CD4-positive, alpha-beta memory T cell (primary cell): ENCODE results near the gene ZNF526. TPM values are rescaled to one million over a fixed set of nuclear protein-coding genes. Genes with fewer than 3 reads are reported as not detected.

Source experiments
- CTCF ChIA-PET: fragments of 350-600 bp; sonication (Branson Sonifier 250); formaldehyde crosslinking; loops from one replicate; lab custom pipeline; 2021; ENCODE audit warnings: inconsistent platforms; ENCODE audit not compliant: partially characterized antibody; lab: Charles Lee
- POLR2A ChIA-PET: fragments of 350-600 bp; sonication (Branson Sonifier 250); formaldehyde crosslinking; loops from one replicate; lab custom pipeline; 2021; ENCODE audit not compliant: partially characterized antibody; lab: Charles Lee
- DNase-seq, 5 donors: peaks; one replicate each; pipeline versions ENCODE4 v3.0.0 to v3.0.0-alpha.2; 2020 to 2022; ENCODE audit warnings: mixed read lengths in 1 of 5
- H3K27ac ChIP-seq: one replicate; pipeline ENCODE4 v1.7.0; 2013; ENCODE audit warnings: low read depth, low read length
- H3K27me3 ChIP-seq: 2 replicates; pipeline ENCODE4 v1.7.0; 2013; ENCODE audit warnings: mild to moderate bottlenecking, low read length, moderate library complexity; ENCODE audit not compliant: insufficient read depth
- H3K36me3 ChIP-seq: 2 replicates; pipeline ENCODE4 v1.7.0; 2013; ENCODE audit warnings: mild to moderate bottlenecking, low read length, moderate library complexity; ENCODE audit not compliant: insufficient read depth
- H3K4me1 ChIP-seq: 2 replicates; pipeline ENCODE4 v1.7.0; 2013; ENCODE audit warnings: mild to moderate bottlenecking, low read length, moderate library complexity; ENCODE audit not compliant: insufficient read depth
- H3K4me3 ChIP-seq, 2 donors: one replicate each; pipeline ENCODE4 v1.7.0; 2013; ENCODE audit warnings: low read length in 2 of 2, mild to moderate bottlenecking in 1 of 2
- H3K9me3 ChIP-seq, 2 donors: one replicate each; pipeline ENCODE4 v1.7.0; 2013; ENCODE audit warnings: low read length in 2 of 2, control low read depth in 1 of 2; ENCODE audit not compliant: control insufficient read depth in 1 of 2
- H3K27ac Mint-ChIP-seq, 7 donors: one replicate each; pipeline ENCODE4 v1.8.0; 2020 to 2021; ENCODE audit warnings: mixed read lengths in 7 of 7, mild to moderate bottlenecking in 6 of 7, inconsistent platforms in 3 of 7, moderate library complexity in 3 of 7
- H3K27me3 Mint-ChIP-seq, 2 donors: one replicate each; pipeline ENCODE4 v1.8.0; 2020 to 2021; ENCODE audit warnings: mixed read lengths in 2 of 2
- H3K36me3 Mint-ChIP-seq, 2 donors: one replicate each; pipeline ENCODE4 v1.8.0; 2020 to 2021; ENCODE audit warnings: mixed read lengths in 2 of 2, inconsistent platforms in 1 of 2, mild to moderate bottlenecking in 1 of 2
- H3K4me1 Mint-ChIP-seq, 4 donors: one replicate each; pipeline ENCODE4 v1.8.0; 2020 to 2021; ENCODE audit warnings: mixed read lengths in 4 of 4, mild to moderate bottlenecking in 1 of 4
- H3K4me3 Mint-ChIP-seq, 8 donors: one replicate each; pipeline ENCODE4 v1.8.0; 2020 to 2021; ENCODE audit warnings: mixed read lengths in 8 of 8, mild to moderate bottlenecking in 7 of 8, moderate library complexity in 6 of 8, inconsistent platforms in 3 of 8
- H3K9me3 Mint-ChIP-seq, 8 donors: one replicate each; pipeline ENCODE4 v1.8.0; 2020 to 2021; ENCODE audit warnings: mixed read lengths in 8 of 8, mild to moderate bottlenecking in 5 of 8, inconsistent platforms in 3 of 8, moderate library complexity in 1 of 8
- intact Hi-C: fragments of 100-400 bp; cut with micrococcal nuclease; formaldehyde crosslinking; loops from one replicate; pipeline ENCODE4 v1.15.1; 2023
- polyA plus RNA-seq, 2 donors: library from polyadenylated mRNA; unstranded; fragments of 300-500 nt; fragmentation: Illumina TruSeq; gene quantifications; one replicate each; pipeline ENCODE4 v1.2.3, GENCODE V29; 2021
- total RNA-seq, 2 experiments: library from RNA; stranded (reverse); gene quantifications; one replicate each; pipeline ENCODE4 v1.2.3, GENCODE V29; 2021

The ZNF526 gene
- total and polyA plus RNA-seq, 4 experiments from 2014 or later: 2.3 to 28.8 (median 18.5) TPM

DNA sequence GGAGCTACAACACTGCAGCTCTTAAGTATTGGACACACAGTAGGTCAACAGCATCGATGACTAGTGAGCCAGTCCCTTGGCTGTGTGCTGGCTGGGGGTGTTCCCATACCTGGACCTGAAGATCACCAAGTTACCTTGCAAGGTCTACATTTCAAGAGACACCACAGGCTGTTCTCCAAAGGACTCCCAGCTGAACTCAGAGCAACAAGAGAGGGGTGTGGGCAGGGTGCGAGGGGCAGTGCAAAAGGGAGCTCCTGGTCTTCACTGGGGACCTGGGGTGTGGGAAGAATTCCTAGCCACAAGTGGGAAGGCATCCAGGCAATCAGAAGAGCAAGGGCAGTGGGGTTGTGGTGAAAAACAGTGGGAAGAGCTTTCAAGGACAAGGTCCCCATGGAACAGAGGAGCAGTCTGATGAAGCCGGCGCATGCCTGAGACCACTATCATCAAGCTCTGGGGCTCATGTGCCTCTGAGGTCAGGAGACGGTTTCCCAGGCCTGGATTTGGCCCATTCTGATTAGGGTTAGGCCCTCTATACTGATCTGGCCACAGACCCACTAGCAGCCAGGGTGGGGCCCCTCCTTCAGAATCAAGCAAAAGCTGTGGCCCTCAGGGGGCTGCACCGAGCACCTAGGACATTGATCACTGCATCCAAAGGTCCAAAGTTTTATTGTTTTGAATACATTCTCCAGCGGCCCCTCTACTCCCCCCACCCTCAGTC lies 27.0 kb downstream of the ZNF526 start:
- CTCF ChIA-PET: interaction anchor here (1.4 to 8.1 kb wide), 6 partner anchors 24 to 138 kb away, joined by 4 to 77 read pairs (median 7); partner anchors contain the start of gene POU2F2
- H3K27me3 ChIP-seq: no peaks in the 10 kb centered on the region
- POLR2A ChIA-PET: interaction anchor here (0.6 to 7.1 kb wide), 5 partner anchors 22 to 984 kb away, joined by 3 to 139 read pairs (median 4); partner anchors contain the start of gene CIC
- peaks cover 0 to 2% (median 0%) of the 10 kb centered on the region in 8 donors for H3K9me3 Mint-ChIP-seq
- no peaks in the 10 kb centered on the region for H3K36me3 ChIP-seq
- H3K4me1 ChIP-seq: peaks cover 40% of the 10 kb centered on the region
- H3K4me3 ChIP-seq: no peak overlapping the region
- peaks cover 19 to 57% (median 38%) of the 10 kb centered on the region in 4 donors for H3K4me1 Mint-ChIP-seq
- H3K4me3 Mint-ChIP-seq: peak overlapping the region in 2 of 8 donors; percentile 30 to 42
- no peaks in the 10 kb centered on the region for H3K9me3 ChIP-seq
- H3K27me3 Mint-ChIP-seq: no peaks in the 10 kb centered on the region
- peaks cover 0 to 20% of the 10 kb centered on the region in 2 donors for H3K36me3 Mint-ChIP-seq
- peak overlapping the region; percentile 27 to 81 (median 57) for H3K27ac Mint-ChIP-seq
- DNase-seq: no peak
- no peak overlapping the region for H3K27ac ChIP-seq
- intact Hi-C loops: no loop called here

GRCh38 chr19:42247640-42248199 lies 27.6 kb downstream of the ZNF526 start:
- Mint-ChIP-seq H3K27ac (no peak overlapping the region), H3K9me3 (peaks cover 0 to 2% (median 0%) of the 10 kb centered on the region in 8 donors), H3K4me3 (no peak overlapping the region), H3K27me3 (no peaks in the 10 kb centered on the region), H3K36me3 (peaks cover 0 to 22% of the 10 kb centered on the region in 2 donors), H3K4me1 (peaks cover 21 to 60% (median 42%) of the 10 kb centered on the region in 4 donors)
- DNase-seq: no peak
- ChIA-PET CTCF (interaction anchor here (0.6 to 8.1 kb wide), 6 partner anchors 23 to 139 kb away, joined by 3 to 77 read pairs (median 7); partner anchors contain the start of gene POU2F2), POLR2A (interaction anchor here (0.6 to 7.1 kb wide), 5 partner anchors 21 to 985 kb away, joined by 3 to 139 read pairs (median 4); partner anchors contain the start of gene CIC)
- Histone ChIP-seq H3K4me3 (no peak overlapping the region), H3K36me3 (no peaks in the 10 kb centered on the region), H3K27me3 (no peaks in the 10 kb centered on the region), H3K4me1 (peaks cover 46% of the 10 kb centered on the region), H3K9me3 (no peaks in the 10 kb centered on the region), H3K27ac (no peak overlapping the region)
- intact Hi-C loops: no loop called here

GRCh38 chr19:42248270-42249148 lies 28.4 kb downstream of the ZNF526 start:
- no peak for DNase-seq
- H3K9me3 ChIP-seq: no peaks in the 10 kb centered on the region
- peaks cover 0 to 2% (median 0%) of the 10 kb centered on the region in 8 donors for H3K9me3 Mint-ChIP-seq
- CTCF ChIA-PET: interaction anchor here (0.6 to 8.1 kb wide), 3 partner anchors 22 to 65 kb away, joined by 3 to 77 read pairs (median 6); no protein-coding TSS in a partner anchor
- H3K27ac ChIP-seq: no peak overlapping the region
- intact Hi-C loops: no loop called here
- no peaks in the 10 kb centered on the region for H3K27me3 Mint-ChIP-seq
- H3K27me3 ChIP-seq: no peaks in the 10 kb centered on the region
- no peaks in the 10 kb centered on the region for H3K36me3 ChIP-seq
- H3K4me1 ChIP-seq: peaks cover 49% of the 10 kb centered on the region
- no peak overlapping the region for H3K4me3 ChIP-seq
- POLR2A ChIA-PET: interaction anchor here (1.2 to 7.1 kb wide), 2 partner anchors 32 to 64 kb away, joined by 3 to 139 read pairs; no protein-coding TSS in a partner anchor
- peaks cover 0 to 26% of the 10 kb centered on the region in 2 donors for H3K36me3 Mint-ChIP-seq
- H3K4me3 Mint-ChIP-seq: peak overlapping the region in 1 of 8 donors; percentile 20
- peaks cover 17 to 58% (median 40%) of the 10 kb centered on the region in 4 donors for H3K4me1 Mint-ChIP-seq
- H3K27ac Mint-ChIP-seq: peak overlapping the region in 2 of 7 donors; percentile 75

GRCh38 chr19:42249149-42249750 lies 29.1 kb downstream of the ZNF526 start:
- DNase-seq: no peak
- peak overlapping the region in 2 of 8 donors; percentile 20 to 25 for H3K4me3 Mint-ChIP-seq
- CTCF ChIA-PET: interaction anchor here (3.5 kb wide), 1 partner anchor 30 kb away, joined by 19 read pairs; no protein-coding TSS in a partner anchor

DNA sequence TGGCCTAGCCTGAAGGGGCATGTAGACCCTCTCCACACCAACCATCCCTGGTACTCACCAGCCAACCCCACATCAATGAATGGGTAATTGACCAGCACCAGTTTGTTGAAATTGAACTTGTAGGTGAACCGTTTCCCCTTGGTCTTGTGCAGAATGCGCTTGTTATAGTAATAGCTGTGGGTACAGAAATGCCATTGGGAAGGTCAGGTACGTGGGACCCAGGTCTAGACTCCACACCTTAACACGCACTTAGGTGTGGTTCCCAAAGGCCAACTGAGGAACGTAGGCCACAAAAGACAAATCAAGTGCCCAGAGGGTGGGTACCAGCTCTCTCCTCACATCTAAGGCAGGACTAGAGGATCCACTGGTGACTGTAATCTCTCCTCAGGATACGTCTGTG lies 29.7 kb downstream of the ZNF526 start:
- Mint-ChIP-seq H3K27ac (peak overlapping the region in 6 of 7 donors; percentile 15 to 75 (median 50)), H3K27me3 (no peaks in the 10 kb centered on the region), H3K9me3 (peaks cover 0 to 2% (median 0%) of the 10 kb centered on the region in 8 donors), H3K36me3 (peaks cover 0 to 21% of the 10 kb centered on the region in 2 donors), H3K4me1 (peaks cover 16 to 49% (median 35%) of the 10 kb centered on the region in 4 donors), H3K4me3 (peak overlapping the region in 1 of 8 donors; percentile 30)
- H3K4me3 ChIP-seq: no peak overlapping the region
- ChIA-PET POLR2A (interaction anchor here (0.9 to 1.1 kb wide), 2 partner anchors 18 to 33 kb away, joined by 3 read pairs; no protein-coding TSS in a partner anchor), CTCF (interaction anchor here (3.5 kb wide), 1 partner anchor 30 kb away, joined by 19 read pairs; no protein-coding TSS in a partner anchor)
- H3K9me3 ChIP-seq: no peaks in the 10 kb centered on the region
- H3K27me3 ChIP-seq: no peaks in the 10 kb centered on the region
- no peak overlapping the region for H3K27ac ChIP-seq
- no peaks in the 10 kb centered on the region for H3K36me3 ChIP-seq
- no peak for DNase-seq
- intact Hi-C loops: no loop called here
- peaks cover 40% of the 10 kb centered on the region for H3K4me1 ChIP-seq

More at GRCh38 chr19:42249149-42249750, 29.1 kb downstream of the ZNF526 start:
- Mint-ChIP-seq H3K27ac (peak overlapping the region in 3 of 7 donors; percentile 1 to 75 (median 15)), H3K27me3 (no peaks in the 10 kb centered on the region), H3K9me3 (peaks cover 0 to 2% (median 0%) of the 10 kb centered on the region in 8 donors), H3K36me3 (peaks cover 0 to 26% of the 10 kb centered on the region in 2 donors), H3K4me1 (peaks cover 16 to 54% (median 38%) of the 10 kb centered on the region in 4 donors)
- no peak overlapping the region for H3K4me3 ChIP-seq
- no peaks in the 10 kb centered on the region for H3K9me3 ChIP-seq
- H3K36me3 ChIP-seq: no peaks in the 10 kb centered on the region
- POLR2A ChIA-PET: interaction anchor here (1.1 kb wide), 1 partner anchor 33 kb away, joined by 3 read pairs; no protein-coding TSS in a partner anchor
- H3K27me3 ChIP-seq: no peaks in the 10 kb centered on the region
- intact Hi-C loops: no loop called here
- peaks cover 41% of the 10 kb centered on the region for H3K4me1 ChIP-seq
- no peak overlapping the region for H3K27ac ChIP-seq

GRCh38 chr19:42250183-42250665 lies 30.1 kb downstream of the ZNF526 start:
- CTCF ChIA-PET: interaction anchor here (2.0 to 3.5 kb wide), 2 partner anchors 29 to 46 kb away, joined by 6 to 19 read pairs; no protein-coding TSS in a partner anchor
- no peaks in the 10 kb centered on the region for H3K9me3 ChIP-seq
- no peak overlapping the region for H3K4me3 ChIP-seq
- Mint-ChIP-seq H3K27ac (peak overlapping the region in 5 of 7 donors; percentile 17 to 75 (median 57)), H3K36me3 (peaks cover 0 to 20% of the 10 kb centered on the region in 2 donors), H3K27me3 (no peaks in the 10 kb centered on the region), H3K4me1 (peaks cover 11 to 44% (median 30%) of the 10 kb centered on the region in 4 donors), H3K9me3 (peaks cover 0 to 2% (median 0%) of the 10 kb centered on the region in 8 donors), H3K4me3 (no peak overlapping the region)
- H3K27me3 ChIP-seq: no peaks in the 10 kb centered on the region
- no peak overlapping the region for H3K27ac ChIP-seq
- intact Hi-C loops: no loop called here
- H3K36me3 ChIP-seq: no peaks in the 10 kb centered on the region
- POLR2A ChIA-PET: interaction anchor here (0.5 to 2.2 kb wide), 7 partner anchors 18 to 370 kb away, joined by 3 to 20 read pairs (median 4); no protein-coding TSS in a partner anchor
- H3K4me1 ChIP-seq: peaks cover 36% of the 10 kb centered on the region
- DNase-seq: no peak
